Lower leg skin (tissue), 4 donors: Measurements from ENCODE around the gene RTN1. TPM values are rescaled to one million over a fixed set of nuclear protein-coding genes. Genes with fewer than 3 reads are reported as not detected.

ENCODE experiments used
- DNase-seq, 2 donors: peaks; one replicate each; pipeline ENCODE4 v3.0.0-alpha.2; 2019; ENCODE audit warnings: low spot score in 2 of 2
- H3K4me3 ChIP-seq: fragments of 200-600 bp; sonication (generic); 2 replicates; pipeline ENCODE4 v1.5.1; 2017; ENCODE audit warnings: mild to moderate bottlenecking, low read depth; ENCODE audit not compliant: poor library complexity, severe bottlenecking
- CTCF ChIP-seq, 3 donors: fragments of 450-650 bp; IDR thresholded peaks; one replicate each; pipeline ENCODE4 v1.5.1; 2016; ENCODE audit warnings: antibody characterized with exemption in 3 of 3, mild to moderate bottlenecking in 3 of 3, moderate library complexity in 2 of 3
- POLR2A ChIP-seq, 2 donors: fragments of 450-650 bp; IDR thresholded peaks; one replicate each; pipeline ENCODE4 v1.6.1; 2016 to 2017; ENCODE audit warnings: antibody characterized with exemption in 2 of 2, mild to moderate bottlenecking in 1 of 2, moderate library complexity in 1 of 2
- WGBS, 2 donors: methylation state at CpG; one replicate each; pipeline ENCODE4 v1.1.5; 2018; 5-methylcytosine and 5-hydroxymethylcytosine counted together
- intact Hi-C: fragments of 100-400 bp; cut with DNase I; formaldehyde crosslinking; loops from one replicate; pipeline ENCODE4 v1.15.0; 2023; ENCODE audit warnings: low total_unique reads
- total RNA-seq, 4 donors: library from RNA; depleted of rRNA; stranded (reverse); fragments of >200 nt; gene quantifications; one replicate each; pipeline ENCODE4 v1.1.0, GENCODE V29; 2016

Gene RTN1
- total RNA-seq, 4 donors from 2014 or later, result 5.1 to 8.1 (median 5.8) TPM

GRCh38 chr14:59811815-59812214 is 58.8 kb downstream of the RTN1 start:
- 64 to 67% methylated on average over 3 of the region's 3 CpGs for WGBS, 2 donors
- DNase-seq, result no peak
- H3K4me3 ChIP-seq, result no peak overlapping the region
- intact Hi-C loops, result no loop called here
- TF ChIP-seq CTCF (IDR thresholded peaks at IDR 0.05) (no peak), POLR2A (IDR thresholded peaks at IDR 0.05) (no peak)

- no peak for DNase-seq
- intact Hi-C loops, result no loop called here
- H3K4me3 ChIP-seq, result no peak overlapping the region
- TF ChIP-seq CTCF (IDR thresholded peaks at IDR 0.05) (no peak), POLR2A (IDR thresholded peaks at IDR 0.05) (no peak)
Measured at GRCh38 chr14:59811073-59811472, 59.5 kb downstream of the RTN1 start.

- WGBS, 2 donors, result 50 to 66% methylated on average over 7 of the region's 7 CpGs
- no peak for DNase-seq
- TF ChIP-seq CTCF (IDR thresholded peaks at IDR 0.05) (no peak), POLR2A (IDR thresholded peaks at IDR 0.05) (no peak)
- no peak overlapping the region for H3K4me3 ChIP-seq
- intact Hi-C loops, result no loop called here
Measured at GRCh38 chr14:59803052-59803540, 67.5 kb downstream of the RTN1 start.

- H3K4me3 ChIP-seq, result no peak overlapping the region
- DNase-seq, result no peak
- TF ChIP-seq POLR2A (IDR thresholded peaks at IDR 0.05) (no peak), CTCF (IDR thresholded peaks at IDR 0.05) (no peak)
- intact Hi-C loops, result no loop called here
- WGBS, 2 donors, result 35 to 53% methylated on average over 2 of the region's 2 CpGs
Measured at GRCh38 chr14:59788176-59788575, 82.4 kb downstream of the RTN1 start.

GRCh38 chr14:59787045-59787674 is 83.4 kb downstream of the RTN1 start:
- no peak for DNase-seq
- 50 to 74% methylated on average over 2 of the region's 2 CpGs for WGBS, 2 donors
- H3K4me3 ChIP-seq, result no peak overlapping the region
- no peak for TF ChIP-seq CTCF (IDR thresholded peaks at IDR 0.05)
- no peak for TF ChIP-seq POLR2A (IDR thresholded peaks at IDR 0.05)
- intact Hi-C loops, result no loop called here

- no peak overlapping the region for H3K4me3 ChIP-seq
- DNase-seq, result no peak
- TF ChIP-seq CTCF (IDR thresholded peaks at IDR 0.05) (no peak), POLR2A (IDR thresholded peaks at IDR 0.05) (no peak)
- intact Hi-C loops, result no loop called here
Measured at GRCh38 chr14:59785629-59786028, 84.9 kb downstream of the RTN1 start.
